OCI-LY7 (cell line): ENCODE measurements around the gene TRIO. TPM values are rescaled to one million over a fixed set of nuclear protein-coding genes. Genes with fewer than 3 reads are reported as not detected.

Source experiments
- BruUV-seq: library from RNA; stranded (reverse); fragments of 400-500 nt; replicated peaks from 2 replicates; lab custom pipeline; 2021; lab: Mats Ljungman, UMichigan
- CTCF ChIA-PET: fragments of 300-600 bp; sonication (Branson Sonifier 250); formaldehyde crosslinking; loops from one replicate; lab custom pipeline; 2022; ENCODE audit warnings: antibody characterized with exemption; ENCODE audit not compliant: unreplicated experiment; lab: Charles Lee
- POLR2A ChIA-PET: fragments of 300-600 bp; sonication (Branson Sonifier 250); formaldehyde crosslinking; loops from one replicate; lab custom pipeline; 2022; ENCODE audit warnings: antibody characterized with exemption; lab: Charles Lee
- DNase-seq: peaks from one replicate; pipeline ENCODE4 v3.0.0-alpha.2; 2015; ENCODE audit warnings: low spot score
- H2AFZ ChIP-seq: fragments of 200-600 bp; sonication (generic), shearing (Covaris generic); 2 replicates; pipeline ENCODE4 v1.6.1; 2014; ENCODE audit warnings: mild to moderate bottlenecking, antibody characterized with exemption, low read length, moderate library complexity
- H3K27ac ChIP-seq: fragments of 200-600 bp; sonication (generic); 2 replicates; pipeline ENCODE4 v1.5.1; 2014; ENCODE audit warnings: mixed run types, low read depth, mild to moderate bottlenecking, moderate library complexity, low read length, inconsistent platforms; ENCODE audit not compliant: poor library complexity, severe bottlenecking
- H3K36me3 ChIP-seq: fragments of 200-600 bp; sonication (generic); 2 replicates; pipeline ENCODE4 v1.6.1; 2014; ENCODE audit warnings: mild to moderate bottlenecking, antibody characterized with exemption, low read length, moderate library complexity, mixed read lengths; ENCODE audit not compliant: insufficient read depth
- H3K4me1 ChIP-seq: fragments of 200-600 bp; sonication (generic); 2 replicates; pipeline ENCODE4 v1.5.1; 2014; ENCODE audit warnings: mild to moderate bottlenecking, low read length; ENCODE audit not compliant: insufficient read depth, poor library complexity, severe bottlenecking
- H3K4me2 ChIP-seq: fragments of 200-600 bp; sonication (generic); 2 replicates; pipeline ENCODE4 v1.6.1; 2014; ENCODE audit warnings: mild to moderate bottlenecking, low read length
- H3K4me3 ChIP-seq: fragments of 200-600 bp; sonication (generic); 2 replicates; pipeline ENCODE4 v1.5.1; 2014; ENCODE audit warnings: mild to moderate bottlenecking, low read depth, low read length; ENCODE audit not compliant: poor library complexity, severe bottlenecking
- H3K79me2 ChIP-seq: fragments of 200-600 bp; sonication (generic); 2 replicates; pipeline ENCODE4 v1.6.1; 2016; ENCODE audit warnings: low read depth, mild to moderate bottlenecking, low read length, moderate library complexity, mixed read lengths; ENCODE audit not compliant: insufficient read depth
- H3K9me2 ChIP-seq: fragments of 200-600 bp; sonication (generic); 2 replicates; pipeline ENCODE4 v1.6.1; 2016; ENCODE audit warnings: mild to moderate bottlenecking, low read length, mixed read lengths; ENCODE audit not compliant: insufficient read depth
- H3K9me3 ChIP-seq: fragments of 200-600 bp; sonication (generic); 2 replicates; pipeline ENCODE4 v1.6.1; 2014; ENCODE audit warnings: mild to moderate bottlenecking, mixed run types, low read length, mixed read lengths
- H4K20me1 ChIP-seq: fragments of 200-600 bp; sonication (generic); 2 replicates; pipeline ENCODE4 v1.6.1; 2014; ENCODE audit warnings: mild to moderate bottlenecking, antibody characterized with exemption, low read length, moderate library complexity, mixed read lengths; ENCODE audit not compliant: insufficient read depth
- CTCF ChIP-seq: fragments of 200-600 bp; sonication (generic); conservative IDR thresholded peaks from 2 replicates; pipeline ENCODE4 v1.5.1; 2014; ENCODE audit warnings: mild to moderate bottlenecking, antibody characterized with exemption, low read length, moderate library complexity, mixed read lengths
- EZH2phosphoT487 ChIP-seq: fragments of 200-600 bp; sonication (generic); IDR thresholded peaks from 2 replicates; pipeline ENCODE4 v1.6.1; 2018; ENCODE audit warnings: low read depth, borderline replicate concordance, mild to moderate bottlenecking, mixed run types, antibody characterized with exemption, low read length, moderate library complexity, mixed read lengths
- intact Hi-C: fragments of 100-400 bp; cut with micrococcal nuclease; formaldehyde crosslinking; loops from one replicate; pipeline ENCODE4 v1.10.0; 2022; ENCODE audit not compliant: unreplicated experiment
- total RNA-seq, 2 experiments: library from RNA; depleted of rRNA in 1 of 2; stranded (reverse); fragments of >200 nt in 1 of 2; shearing (Covaris generic) in 1 of 2; gene quantifications; 2 replicates each; pipeline ENCODE4 v1.2.3, GENCODE V29; 2014 to 2022

TRIO gene
- total RNA-seq, 2 experiments from 2014 or later: 35.8 to 55.1 TPM

- Histone ChIP-seq H3K36me3 (no peaks in the 10 kb centered on the region), H2AFZ (no peak overlapping the region), H3K9me2 (no peaks in the 10 kb centered on the region), H4K20me1 (no peaks in the 10 kb centered on the region), H3K4me2 (no peak overlapping the region), H3K4me1 (no peaks in the 10 kb centered on the region), H3K4me3 (no peak overlapping the region), H3K27ac (no peak overlapping the region), H3K79me2 (no peaks in the 10 kb centered on the region), H3K9me3 (peaks cover 6% of the 10 kb centered on the region; the same call in 1 of the 2 replicates)
- no peak for DNase-seq
- BruUV-seq: no TSS peak
- POLR2A ChIA-PET: interaction anchor here (0.7 to 0.8 kb wide), 2 partner anchors 51 to 314 kb away, joined by 4 to 12 read pairs; no protein-coding TSS in a partner anchor
- no peak for TF ChIP-seq EZH2phosphoT487
- TF ChIP-seq CTCF: no peak
- intact Hi-C loops: loop anchor here (5.0 kb wide), 1 partner anchor 136 kb away; no protein-coding TSS in a partner anchor
- CTCF ChIA-PET: no interaction called here
Observed at GRCh38 chr5:14510880-14511279, 367.7 kb downstream of the TRIO start.

- Histone ChIP-seq H3K27ac (no peak overlapping the region), H3K4me1 (no peaks in the 10 kb centered on the region), H3K4me3 (no peak overlapping the region), H3K36me3 (no peaks in the 10 kb centered on the region), H3K9me3 (peaks cover 8% of the 10 kb centered on the region; the same call in 1 of the 2 replicates), H4K20me1 (no peaks in the 10 kb centered on the region), H3K4me2 (no peak overlapping the region), H3K79me2 (no peaks in the 10 kb centered on the region), H2AFZ (no peak overlapping the region), H3K9me2 (no peaks in the 10 kb centered on the region)
- no peak for TF ChIP-seq EZH2phosphoT487
- TF ChIP-seq CTCF: no peak
- ChIA-PET POLR2A (no interaction called here), CTCF (no interaction called here)
- BruUV-seq: no TSS peak
- intact Hi-C loops: loop anchor here (5.0 kb wide), 1 partner anchor 135 kb away; no protein-coding TSS in a partner anchor
- DNase-seq: no peak
Observed at GRCh38 chr5:14512574-14512973, 369.4 kb downstream of the TRIO start.

GRCh38 chr5:14513266-14513665 is 370.1 kb downstream of the TRIO start:
- H3K36me3 ChIP-seq: no peaks in the 10 kb centered on the region
- intact Hi-C loops: loop anchor here (5.0 kb wide), 1 partner anchor 134 kb away; no protein-coding TSS in a partner anchor
- H2AFZ ChIP-seq: no peak overlapping the region
- TF ChIP-seq CTCF (no peak), EZH2phosphoT487 (no peak)
- DNase-seq: no peak
- no TSS peak for BruUV-seq
- H3K9me2 ChIP-seq: no peaks in the 10 kb centered on the region
- H3K4me2 ChIP-seq: no peak overlapping the region
- H3K9me3 ChIP-seq: peaks cover 8% of the 10 kb centered on the region; the same call in 1 of the 2 replicates
- no peaks in the 10 kb centered on the region for H3K4me1 ChIP-seq
- no peak overlapping the region for H3K4me3 ChIP-seq
- POLR2A ChIA-PET: no interaction called here
- no peak overlapping the region for H3K27ac ChIP-seq
- no peaks in the 10 kb centered on the region for H3K79me2 ChIP-seq
- H4K20me1 ChIP-seq: no peaks in the 10 kb centered on the region
- CTCF ChIA-PET: no interaction called here
